Neuronal stem cell (in vitro differentiated cells): ENCODE measurements around the gene CHN1.

Experiments used
- DNase-seq: peaks from one replicate; pipeline ENCODE4 v3.0.0-alpha.2; 2013; ENCODE audit warnings: low spot score
- H2AFZ ChIP-seq: one replicate; pipeline ENCODE4 v1.6.1; 2013; ENCODE audit warnings: mild to moderate bottlenecking, low read length, inconsistent platforms
- H2AK5ac ChIP-seq: 2 replicates; pipeline ENCODE4 v1.6.1; 2013; ENCODE audit warnings: low read depth, mild to moderate bottlenecking, inconsistent platforms, low read length, moderate library complexity, mixed read lengths
- H2BK120ac ChIP-seq: 2 replicates; pipeline ENCODE4 v1.6.1; 2013; ENCODE audit warnings: low read depth, mild to moderate bottlenecking, inconsistent platforms, low read length, moderate library complexity, mixed read lengths
- H2BK12ac ChIP-seq: one replicate; pipeline ENCODE4 v1.6.1; 2013; ENCODE audit warnings: low read length, inconsistent platforms
- H2BK15ac ChIP-seq: 2 replicates; pipeline ENCODE4 v1.6.1; 2013; ENCODE audit warnings: mild to moderate bottlenecking, low read length, inconsistent platforms, mixed read lengths
- H2BK5ac ChIP-seq: one replicate; pipeline ENCODE4 v1.6.1; 2013; ENCODE audit warnings: inconsistent platforms, mild to moderate bottlenecking, low read length, moderate library complexity
- H3K14ac ChIP-seq: one replicate; pipeline ENCODE4 v1.6.1; 2013; ENCODE audit warnings: low read length, inconsistent platforms
- H3K18ac ChIP-seq: 2 replicates; pipeline ENCODE4 v1.6.1; 2013; ENCODE audit warnings: low read length, inconsistent platforms
- H3K23ac ChIP-seq: 2 replicates; pipeline ENCODE4 v1.6.1; 2013; ENCODE audit warnings: low read depth, mild to moderate bottlenecking, mixed read lengths, low read length, inconsistent platforms; ENCODE audit not compliant: poor library complexity
- H3K27ac ChIP-seq: replicated peaks from 3 replicates; pipeline ENCODE4 v1.5.1; 2013; ENCODE audit warnings: low read length, inconsistent platforms
- H3K27me3 ChIP-seq, 3 experiments: 2 replicates each; pipeline ENCODE4 v1.6.1; 2013; ENCODE audit warnings: low read length in 3 of 3, mild to moderate bottlenecking in 2 of 3, inconsistent platforms in 1 of 3, low read depth in 1 of 3, mixed read lengths in 1 of 3, moderate library complexity in 1 of 3; ENCODE audit not compliant: control insufficient read depth in 3 of 3, insufficient read depth in 3 of 3
- H3K36me3 ChIP-seq, 2 donors: replicated peaks in 1 of 2; 2 replicates each; pipeline ENCODE4 v1.6.1; 2013; ENCODE audit warnings: low read length in 2 of 2; ENCODE audit not compliant: control insufficient read depth in 2 of 2, insufficient read depth in 2 of 2
- H3K4ac ChIP-seq: 2 replicates; pipeline ENCODE4 v1.6.1; 2013; ENCODE audit warnings: inconsistent platforms, mild to moderate bottlenecking, low read length, moderate library complexity
- H3K4me1 ChIP-seq, 2 donors: 1 replicate in 1 of 2; 2 replicates in 1 of 2; pipeline ENCODE4 v1.6.1; 2013; ENCODE audit warnings: low read length in 2 of 2, low read depth in 1 of 2; ENCODE audit not compliant: control insufficient read depth in 2 of 2, insufficient read depth in 1 of 2
- H3K4me2 ChIP-seq: one replicate; pipeline ENCODE4 v1.6.1; 2013; ENCODE audit warnings: mild to moderate bottlenecking, low read length, inconsistent platforms; ENCODE audit not compliant: insufficient read depth, poor library complexity, severe bottlenecking
- H3K4me3 ChIP-seq, 2 donors: 2 replicates each; pipeline ENCODE4 v1.5.1; 2013; ENCODE audit warnings: low read length in 2 of 2, mild to moderate bottlenecking in 2 of 2, inconsistent platforms in 1 of 2, moderate library complexity in 1 of 2
- H3K79me1 ChIP-seq: one replicate; pipeline ENCODE4 v1.6.1; 2013; ENCODE audit warnings: low read depth, mild to moderate bottlenecking, inconsistent platforms, low read length, moderate library complexity
- H3K9ac ChIP-seq: one replicate; pipeline ENCODE4 v1.6.1; 2013; ENCODE audit warnings: mild to moderate bottlenecking, low read depth, low read length, inconsistent platforms; ENCODE audit not compliant: poor library complexity
- H3K9me3 ChIP-seq, 2 donors: replicated peaks in 1 of 2; 2 replicates each; pipeline versions ENCODE3 to v1.6.1; 2013; ENCODE audit warnings: low read length in 2 of 2, mild to moderate bottlenecking in 2 of 2, inconsistent platforms in 1 of 2, low read depth in 1 of 2, mixed read lengths in 1 of 2, moderate library complexity in 1 of 2; ENCODE audit not compliant: control insufficient read depth in 2 of 2, insufficient read depth in 1 of 2
- H4K8ac ChIP-seq: one replicate; pipeline ENCODE4 v1.6.1; 2013; ENCODE audit warnings: low read depth, mild to moderate bottlenecking, inconsistent platforms, low read length, moderate library complexity
- H4K91ac ChIP-seq: one replicate; pipeline ENCODE4 v1.6.1; 2013; ENCODE audit warnings: low read length, low read depth, mild to moderate bottlenecking, inconsistent platforms; ENCODE audit not compliant: poor library complexity
- whole genome bisulfite sequencing, 2 donors: extraction: QIAGEN DNeasy Blood & Tissue Kit; methylation state at CpG; one replicate each; pipeline ENCODE4 v1.1.7; 2013; ENCODE audit warnings: missing lambda C conversion rate in 2 of 2, mixed read lengths in 1 of 2; ENCODE audit not compliant: insufficient read length in 2 of 2, insufficient replicate concordance in 1 of 2; ENCODE audit errors: extremely low coverage in 2 of 2; 5-methylcytosine and 5-hydroxymethylcytosine counted together

The CHN1 gene

DNA sequence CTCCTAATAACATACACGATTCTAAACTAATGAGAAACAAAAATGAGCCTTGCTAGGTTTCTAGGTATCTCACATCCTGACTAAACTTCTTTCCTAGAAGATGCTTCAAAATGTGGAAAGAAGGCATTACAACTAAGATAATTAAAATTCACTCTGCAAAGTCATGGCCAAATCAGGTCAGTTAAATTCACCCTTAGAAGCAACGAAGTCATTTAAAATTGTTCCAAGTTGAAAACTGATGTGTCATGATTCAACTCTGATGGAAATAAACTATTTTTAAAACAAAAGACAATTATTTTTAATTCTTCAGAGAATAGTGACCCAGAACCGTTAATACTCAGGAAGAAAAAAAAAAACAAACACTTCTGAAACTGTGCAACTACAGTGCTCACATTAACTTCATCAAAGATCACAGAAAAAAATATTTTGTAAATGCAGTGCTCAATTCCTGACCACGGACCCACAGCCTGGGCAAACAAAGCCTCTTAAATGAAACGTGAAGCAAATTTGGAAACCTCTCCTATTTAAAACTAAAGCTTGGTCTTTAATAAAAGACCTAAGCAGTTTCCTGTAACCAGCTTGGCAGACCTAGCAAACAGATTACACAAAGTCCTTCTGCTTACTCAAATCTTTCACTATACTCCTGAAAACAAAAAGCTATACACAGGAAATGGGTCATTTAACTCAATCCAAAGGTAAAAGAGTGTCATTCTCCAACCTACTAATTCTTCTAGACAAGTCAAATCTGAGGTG, 39.0 kb downstream of the CHN1 start:
- Histone ChIP-seq H3K36me3 (peaks cover 0 to 18% of the 10 kb centered on the region in 2 donors), H3K23ac (no peak overlapping the region), H2AK5ac (no peak overlapping the region), H3K9me3 (peaks cover 0 to 33% of the 10 kb centered on the region in 2 donors), H2BK120ac (no peak overlapping the region), H3K9ac (no peak overlapping the region), H4K91ac (no peak overlapping the region), H3K4me1 (peaks cover 4 to 43% of the 10 kb centered on the region in 2 donors), H3K27ac (peak overlapping the region; percentile 34), H3K4me2 (no peak overlapping the region), H2BK15ac (no peak overlapping the region), H2BK12ac (no peak overlapping the region), H3K4me3 (no peak overlapping the region), H3K4ac (no peak overlapping the region), H3K18ac (no peak overlapping the region), H3K14ac (no peak overlapping the region), H4K8ac (no peak overlapping the region), H3K79me1 (no peaks in the 10 kb centered on the region), H2AFZ (no peak overlapping the region), H2BK5ac (no peak overlapping the region), H3K27me3 (no peaks in the 10 kb centered on the region)
- DNase-seq: no peak
- no CpG with 5 or more reads among the region's 5 CpGs for whole genome bisulfite sequencing, 2 donors

DNA sequence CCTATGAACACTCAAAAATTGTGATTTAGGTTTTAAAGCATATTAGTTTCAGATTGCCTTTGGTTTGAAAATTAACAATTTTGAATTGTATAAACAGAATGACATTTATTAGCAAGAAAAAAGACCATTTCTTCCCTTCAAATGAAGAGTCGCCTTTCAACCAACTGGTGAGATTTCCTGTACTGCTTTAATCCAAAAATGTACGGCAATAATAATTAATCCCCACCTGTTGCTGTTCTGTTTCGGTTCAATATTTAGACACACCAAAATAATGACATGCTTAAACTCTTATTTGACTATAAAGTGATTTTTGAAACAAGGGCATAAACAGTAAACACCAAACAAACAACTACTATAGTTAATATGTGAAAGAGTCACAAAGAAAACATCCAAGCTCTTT, 39.6 kb downstream of the CHN1 start:
- Histone ChIP-seq H2AK5ac (no peak overlapping the region), H3K27me3 (no peaks in the 10 kb centered on the region), H3K4me3 (no peak overlapping the region), H2AFZ (no peak overlapping the region), H4K91ac (no peak overlapping the region), H3K14ac (no peak overlapping the region), H3K27ac (no peak overlapping the region), H2BK12ac (no peak overlapping the region), H3K4ac (no peak overlapping the region), H4K8ac (no peak overlapping the region), H3K79me1 (peaks cover 2% of the 10 kb centered on the region), H2BK15ac (no peak overlapping the region), H3K9ac (no peak overlapping the region), H2BK5ac (no peak overlapping the region), H3K9me3 (peaks cover 0 to 27% of the 10 kb centered on the region in 2 donors), H3K36me3 (peaks cover 0 to 17% of the 10 kb centered on the region in 2 donors), H3K18ac (no peak overlapping the region), H3K23ac (no peak overlapping the region), H3K4me2 (no peak overlapping the region), H2BK120ac (no peak overlapping the region), H3K4me1 (peaks cover 4 to 43% of the 10 kb centered on the region in 2 donors)
- DNase-seq: no peak
- no CpG with 5 or more reads among the region's 3 CpGs for WGBS, 2 donors

DNA sequence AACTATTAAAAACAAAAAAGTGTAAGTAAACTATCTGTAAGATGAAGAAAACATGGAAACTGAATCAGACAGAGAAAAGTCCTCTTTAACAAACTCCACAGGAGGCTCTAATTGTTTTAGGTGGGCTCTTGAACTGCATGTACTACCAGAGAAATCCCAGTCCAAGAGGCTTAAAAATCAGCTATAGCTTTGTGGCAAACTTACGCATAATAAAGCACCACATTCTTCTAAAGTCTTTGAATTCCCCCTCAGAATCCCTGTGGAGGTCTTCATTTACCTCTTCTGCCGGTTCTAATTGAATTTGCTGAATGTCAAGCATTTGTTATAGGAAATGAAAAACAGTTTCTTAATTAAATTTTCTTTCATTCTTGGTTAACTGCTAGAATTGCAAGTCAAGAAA, 40.8 kb downstream of the CHN1 start:
- Histone ChIP-seq H3K4me1 (peaks cover 7 to 43% of the 10 kb centered on the region in 2 donors), H4K91ac (no peak overlapping the region), H3K4me3 (no peak overlapping the region), H4K8ac (no peak overlapping the region), H2BK15ac (no peak overlapping the region), H3K4ac (no peak overlapping the region), H3K4me2 (no peak overlapping the region), H2BK12ac (no peak overlapping the region), H3K79me1 (peaks cover 2% of the 10 kb centered on the region), H3K9ac (no peak overlapping the region), H2AK5ac (no peak overlapping the region), H2BK120ac (no peak overlapping the region), H3K18ac (no peak overlapping the region), H3K27ac (peak overlapping the region; percentile 78), H3K14ac (no peak overlapping the region), H2AFZ (no peak overlapping the region), H3K9me3 (peaks cover 0 to 16% of the 10 kb centered on the region in 2 donors), H3K27me3 (no peaks in the 10 kb centered on the region), H3K23ac (no peak overlapping the region), H2BK5ac (no peak overlapping the region), H3K36me3 (peaks cover 0 to 23% of the 10 kb centered on the region in 2 donors)
- WGBS, 2 donors: no CpG with 5 or more reads among the region's 2 CpGs
- DNase-seq: peak; percentile 58

DNA sequence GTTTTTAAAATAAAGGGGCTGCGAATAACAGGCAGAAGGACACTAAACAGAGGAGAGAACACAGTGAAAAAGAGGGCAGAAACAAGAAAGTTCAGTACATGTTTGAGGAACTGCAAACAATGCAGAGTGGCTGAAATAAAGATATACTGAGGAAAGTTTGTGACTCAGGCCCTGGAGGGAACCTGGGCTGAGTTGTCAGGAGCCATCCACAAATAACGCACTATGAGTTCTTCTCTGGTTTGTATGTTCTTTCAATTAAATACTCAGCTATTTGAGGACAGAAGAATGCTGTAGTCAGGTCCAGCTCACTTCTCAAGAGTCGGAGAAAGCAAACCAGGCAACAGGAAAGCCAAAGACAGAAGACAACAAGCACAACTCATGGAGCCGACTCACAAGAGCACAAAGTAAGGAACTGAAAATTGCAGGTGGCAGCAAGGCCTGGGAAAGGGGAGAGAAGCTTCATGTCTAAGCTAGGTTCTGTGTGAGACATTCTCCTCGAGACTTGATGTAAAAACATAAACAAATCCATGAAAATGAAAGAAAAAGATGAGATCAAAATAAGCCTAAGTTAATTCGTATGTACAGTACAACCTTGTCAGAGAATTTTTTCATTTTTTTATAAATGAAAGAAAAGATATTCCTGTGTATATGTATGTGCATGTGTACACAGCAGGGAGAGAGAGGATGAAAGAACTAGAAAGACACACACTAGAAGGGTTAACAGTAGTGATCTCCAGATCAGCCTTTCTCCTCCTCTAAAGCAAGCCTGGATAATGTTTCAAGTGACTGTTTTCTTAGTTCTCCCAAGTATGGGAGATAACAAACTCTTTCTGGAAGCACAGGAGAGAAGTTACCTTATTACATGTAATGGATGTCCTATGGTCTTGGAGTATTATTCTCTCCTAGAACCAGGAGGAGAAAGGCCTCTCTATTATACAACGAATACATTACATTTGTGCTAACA, 41.5 kb downstream of the CHN1 start:
- H3K23ac ChIP-seq: no peak overlapping the region
- H3K18ac ChIP-seq: no peak overlapping the region
- peaks cover 2% of the 10 kb centered on the region for H3K79me1 ChIP-seq
- no peak overlapping the region for H2BK12ac ChIP-seq
- H3K4me3 ChIP-seq: no peak overlapping the region
- peaks cover 0 to 15% of the 10 kb centered on the region in 2 donors for H3K9me3 ChIP-seq
- H3K4ac ChIP-seq: no peak overlapping the region
- no peak overlapping the region for H2AFZ ChIP-seq
- no peak overlapping the region for H4K8ac ChIP-seq
- H2BK120ac ChIP-seq: no peak overlapping the region
- H3K36me3 ChIP-seq: peaks cover 0 to 30% of the 10 kb centered on the region in 2 donors
- peak overlapping the region; percentile 78 for H3K27ac ChIP-seq
- H3K9ac ChIP-seq: no peak overlapping the region
- H3K4me2 ChIP-seq: no peak overlapping the region
- H3K14ac ChIP-seq: no peak overlapping the region
- WGBS, 2 donors: no CpG with 5 or more reads among the region's 7 CpGs
- H2AK5ac ChIP-seq: no peak overlapping the region
- H3K4me1 ChIP-seq: peaks cover 5 to 36% of the 10 kb centered on the region in 2 donors
- H2BK15ac ChIP-seq: no peak overlapping the region
- no peak overlapping the region for H2BK5ac ChIP-seq
- H4K91ac ChIP-seq: no peak overlapping the region
- no peaks in the 10 kb centered on the region for H3K27me3 ChIP-seq
- DNase-seq: no peak
